A549 (cell line): ENCODE measurements around the gene MTHFR. TPM values are rescaled to one million over a fixed set of nuclear protein-coding genes. Genes with fewer than 3 reads are reported as not detected.
A peak's percentile ranks its signal among the peaks of the same experiment; 100 is the strongest.

ENCODE experiments used
- BHLHE40 ChIP-seq: IDR thresholded peaks from 2 replicates; pipeline ENCODE4 v1.6.1; 2012; ENCODE audit warnings: low read depth, low read length, inconsistent platforms
- CEBPB ChIP-seq, 2 experiments: fragments of >200 bp in 1 of 2; sonication (Bioruptor Twin) in 1 of 2; formaldehyde crosslinking in 1 of 2; IDR thresholded peaks; 2 replicates each; pipeline ENCODE4 v1.6.1; 2012 to 2016
- CHD2 ChIP-seq: fragments of 150-350 bp; IDR thresholded peaks from 2 replicates; pipeline ENCODE4 v1.6.1; 2014; ENCODE audit warnings: low read length; ENCODE audit not compliant: partially characterized antibody
- CHD4 ChIP-seq: fragments of 200-600 bp; sonication (generic); IDR thresholded peaks from 2 replicates; pipeline ENCODE4 v1.6.1; 2016; ENCODE audit warnings: antibody characterized with exemption, mild to moderate bottlenecking, borderline replicate concordance
- CTCF ChIP-seq: fragments of >200 bp; sonication (Bioruptor Twin); formaldehyde crosslinking; IDR thresholded peaks from 3 replicates; pipeline ENCODE4 v1.5.1; 2016
- E2F6 ChIP-seq: IDR thresholded peaks from 2 replicates; pipeline ENCODE4 v1.6.1; 2012; ENCODE audit warnings: low read depth, borderline replicate concordance
- EHF ChIP-seq: fragments of 250-450 bp; sonication (Bioruptor Pico); IDR thresholded peaks from 2 replicates; pipeline ENCODE4 v1.5.0; 2020; ENCODE audit warnings: mild to moderate bottlenecking
- EHMT2 ChIP-seq: fragments of 200-600 bp; sonication (generic); IDR thresholded peaks from 2 replicates; pipeline ENCODE4 v1.6.1; 2016; ENCODE audit warnings: antibody characterized with exemption, low read depth, mild to moderate bottlenecking, moderate library complexity
- FOSB ChIP-seq: fragments of 250-450 bp; sonication (Bioruptor Pico); IDR thresholded peaks from 2 replicates; pipeline ENCODE4 v1.5.0; 2020; ENCODE audit warnings: mild to moderate bottlenecking, moderate library complexity
- GATA3 ChIP-seq: IDR thresholded peaks from 2 replicates; pipeline ENCODE4 v1.6.1; 2012; ENCODE audit warnings: borderline replicate concordance
- HES2 ChIP-seq: fragments of >200 bp; sonication (Bioruptor Twin); formaldehyde crosslinking; IDR thresholded peaks from 2 replicates; pipeline ENCODE4 v1.6.1; 2016
- HOXA7 ChIP-seq: fragments of 250-450 bp; sonication (Bioruptor Pico); IDR thresholded peaks from 2 replicates; pipeline ENCODE4 v1.5.0; 2020; ENCODE audit warnings: mild to moderate bottlenecking, moderate library complexity
- HOXB13 ChIP-seq: fragments of 250-450 bp; sonication (Bioruptor Pico); IDR thresholded peaks from 2 replicates; pipeline ENCODE4 v1.5.0; 2020; ENCODE audit warnings: low read depth, mild to moderate bottlenecking, moderate library complexity
- JUNB ChIP-seq: fragments of >200 bp; sonication (Bioruptor Twin); formaldehyde crosslinking; IDR thresholded peaks from 2 replicates; pipeline ENCODE4 v1.6.1; 2016
- KDM1A ChIP-seq: fragments of 200-600 bp; sonication (generic); IDR thresholded peaks from 2 replicates; pipeline ENCODE4 v1.6.1; 2016; ENCODE audit warnings: low read depth, mild to moderate bottlenecking
- KDM5A ChIP-seq: fragments of 200-600 bp; sonication (generic); IDR thresholded peaks from 2 replicates; pipeline ENCODE4 v1.6.1; 2016; ENCODE audit warnings: antibody characterized with exemption, mild to moderate bottlenecking
- MAX ChIP-seq: IDR thresholded peaks from 2 replicates; pipeline ENCODE4 v1.6.1; 2012
- MAZ ChIP-seq: fragments of 150-350 bp; IDR thresholded peaks from 2 replicates; pipeline ENCODE4 v1.6.1; 2014; ENCODE audit warnings: antibody characterized with exemption, low read depth, low read length, borderline replicate concordance
- NPAS2 ChIP-seq: fragments of 250-450 bp; sonication (Bioruptor Pico); IDR thresholded peaks from 2 replicates; pipeline ENCODE4 v1.8.0; 2022; ENCODE audit warnings: mild to moderate bottlenecking, moderate library complexity, borderline replicate concordance
- PBX3 ChIP-seq: IDR thresholded peaks from 2 replicates; pipeline ENCODE4 v1.6.1; 2012
- RARB ChIP-seq: fragments of 250-450 bp; sonication (Bioruptor Pico); IDR thresholded peaks from 2 replicates; pipeline ENCODE4 v1.8.0; 2021; ENCODE audit warnings: mild to moderate bottlenecking, moderate library complexity
- RCOR1 ChIP-seq: fragments of 150-350 bp; IDR thresholded peaks from 2 replicates; pipeline ENCODE4 v1.6.1; 2014; ENCODE audit warnings: antibody characterized with exemption, low read length, low read depth
- RFX5 ChIP-seq: fragments of 450-650 bp; IDR thresholded peaks from 2 replicates; pipeline ENCODE4 v1.7.1; 2014; ENCODE audit warnings: antibody characterized with exemption, mild to moderate bottlenecking, moderate library complexity
- RNF2 ChIP-seq: fragments of 200-600 bp; sonication (generic); IDR thresholded peaks from 2 replicates; pipeline ENCODE4 v1.6.1; 2016; ENCODE audit warnings: low read depth, mild to moderate bottlenecking, antibody characterized with exemption, moderate library complexity, borderline replicate concordance
- TFCP2L1 ChIP-seq: fragments of 250-450 bp; sonication (Bioruptor Pico); IDR thresholded peaks from 2 replicates; pipeline ENCODE4 v1.5.0; 2021; ENCODE audit warnings: mild to moderate bottlenecking
- ZC3H11A ChIP-seq: fragments of 450-650 bp; IDR thresholded peaks from 2 replicates; pipeline ENCODE4 v1.6.1; 2014; ENCODE audit warnings: antibody characterized with exemption, mild to moderate bottlenecking
- ZNF302 ChIP-seq: fragments of 250-450 bp; sonication (Bioruptor Pico); IDR thresholded peaks from 2 replicates; pipeline ENCODE4 v1.9.0; 2021; ENCODE audit warnings: inconsistent platforms, mild to moderate bottlenecking, moderate library complexity
- polyA plus RNA-seq, 4 experiments: library from polyadenylated mRNA; depleted of rRNA in 3 of 4; stranded (reverse); fragments of >200 nt; fragmentation: RNase III in 1 of 4; extraction: RNeasy Plus Mini Kit Qiagen cat#74134 plus additional on column Dnase treatment in 1 of 4; gene quantifications; 2 replicates in 3 of 4; 3 replicates in 1 of 4; pipeline ENCODE4 v1.2.3, GENCODE V29; 2011 to 2017

The MTHFR gene
- polyA plus RNA-seq, 2 of the 4 experiments (the other 2 are of a cell fraction): 4.5 to 5.2 TPM

- no peak for TF ChIP-seq EHF (CRISPR knock-in tag)
- TF ChIP-seq TFCP2L1: no peak
- no peak for TF ChIP-seq CTCF
- TF ChIP-seq ZNF302 (CRISPR knock-in tag): no peak
- TF ChIP-seq HOXA7 (CRISPR knock-in tag): no peak
- TF ChIP-seq RNF2: no peak
- no peak for TF ChIP-seq RFX5
- 0 out of 2 replicates have a peak, but pooled peaks have one; percentile 16 for TF ChIP-seq JUNB
- TF ChIP-seq RCOR1: no peak
- no peak for TF ChIP-seq GATA3
- TF ChIP-seq KDM5A: no peak
- no peak for TF ChIP-seq FOSB (CRISPR knock-in tag)
- TF ChIP-seq PBX3: no peak
- no peak for TF ChIP-seq HES2
- TF ChIP-seq MAZ: no peak
- TF ChIP-seq MAX: peak; percentile 71
- no peak for TF ChIP-seq CEBPB (IDR thresholded peaks at IDR 0.05)
- no peak for TF ChIP-seq ZC3H11A
- no peak for TF ChIP-seq CHD4
- TF ChIP-seq BHLHE40: peak; percentile 71
- no peak for TF ChIP-seq RARB (CRISPR knock-in tag)
- TF ChIP-seq EHMT2: no peak
- TF ChIP-seq E2F6: 0 out of 2 replicates have a peak, but pooled peaks have one; percentile 33
- no peak for TF ChIP-seq CHD2
- no peak for TF ChIP-seq HOXB13 (CRISPR knock-in tag)
- TF ChIP-seq NPAS2 (CRISPR knock-in tag): peak; percentile 91
- TF ChIP-seq KDM1A: no peak
These were observed at the start of gene MTHFR, which contains the start of gene CLCN6 (continued) for GRCh38 chr1:11805422-11806306.
